Gastrocnemius medialis (tissue), 4 donors: ENCODE measurements around the gene CRTC3. TPM values are rescaled to one million over a fixed set of nuclear protein-coding genes. Genes with fewer than 3 reads are reported as not detected.
A peak's percentile ranks its signal among the peaks of the same experiment; 100 is the strongest.

ENCODE experiments used
- ATAC-seq, 2 donors: fragments of 150-250 bp; one replicate each; pipeline ENCODE4 v1.9.1; 2016
- DNase-seq, 2 donors: peaks; one replicate each; pipeline ENCODE4 v3.0.0-alpha.2; 2019
- H3K27ac ChIP-seq, 4 donors: fragments of 200-600 bp; sonication (generic); 1 replicate in 1 of 4; 2 replicates in 3 of 4; pipeline ENCODE4 v1.5.1; 2016 to 2018; ENCODE audit warnings: mild to moderate bottlenecking in 2 of 4, moderate library complexity in 1 of 4
- H3K27me3 ChIP-seq, 3 donors: fragments of 200-600 bp; sonication (generic) in 2 of 3; 1 replicate in 1 of 3; 2 replicates in 2 of 3; pipeline versions ENCODE4 v1.5.1 to v1.6.0; 2016 to 2019; ENCODE audit warnings: mild to moderate bottlenecking in 1 of 3, moderate library complexity in 1 of 3
- H3K36me3 ChIP-seq, 2 donors: fragments of 200-600 bp; sonication (generic) in 1 of 2; one replicate each; pipeline ENCODE4 v1.5.1; 2017 to 2018
- H3K4me1 ChIP-seq, 2 donors: fragments of 200-600 bp; sonication (generic) in 1 of 2; one replicate each; pipeline ENCODE4 v1.5.1; 2016 to 2017; ENCODE audit warnings: mild to moderate bottlenecking in 2 of 2
- H3K4me3 ChIP-seq, 4 donors: fragments of 200-600 bp; sonication (generic) in 3 of 4; 1 replicate in 1 of 4; 2 replicates in 3 of 4; pipeline ENCODE4 v1.5.1; 2016 to 2019; ENCODE audit warnings: mild to moderate bottlenecking in 2 of 4
- H3K9me3 ChIP-seq, 3 donors: fragments of 200-600 bp; sonication (generic) in 2 of 3; 1 replicate in 1 of 3; 2 replicates in 2 of 3; pipeline ENCODE4 v1.5.1; 2016 to 2019
- CTCF ChIP-seq, 5 experiments: fragments of 450-650 bp in 3 of 5; fragments of 200-600 bp in 2 of 5; sonication (generic) in 2 of 5; IDR thresholded peaks in 4 of 5; conservative IDR thresholded peaks in 1 of 5; 1 replicate in 4 of 5; 2 replicates in 1 of 5; pipeline ENCODE4 v1.5.1; 2016 to 2019; ENCODE audit warnings: antibody characterized with exemption in 5 of 5, mild to moderate bottlenecking in 3 of 5, moderate library complexity in 3 of 5
- POLR2A ChIP-seq, 2 donors: fragments of 450-650 bp; IDR thresholded peaks; one replicate each; pipeline ENCODE4 v1.6.1; 2017; ENCODE audit warnings: antibody characterized with exemption in 2 of 2, mild to moderate bottlenecking in 2 of 2, moderate library complexity in 2 of 2
- in situ Hi-C, 4 donors: fragments of 200-750 bp; cut with MboI; loops; one replicate each; pipeline versions ENCODE4 v1.15.0 to v1.8.0; 2017; ENCODE audit warnings: low sequenced_read_pairs in 4 of 4
- intact Hi-C: fragments of 100-400 bp; cut with DNase I; formaldehyde crosslinking; loops from one replicate; pipeline ENCODE4 v1.15.1; 2023; ENCODE audit warnings: low total_unique reads
- total RNA-seq, 4 donors: library from RNA; depleted of rRNA; stranded (reverse); fragments of >200 nt; gene quantifications; one replicate each; pipeline versions ENCODE4 v1.1.0 to v1.2.3, GENCODE V29; 2016

CRTC3 gene
- total RNA-seq, 4 donors from 2014 or later: 20.7 to 41.4 (median 30.5) TPM

- no peak for TF ChIP-seq POLR2A (IDR thresholded peaks at IDR 0.05)
- TF ChIP-seq CTCF (IDR thresholded peaks at IDR 0.05 in 4 of 5, conservative IDR thresholded peaks at IDR 0.05 in 1 of 5): no peak
- Histone ChIP-seq H3K4me1 (peaks cover 45 to 48% of the 10 kb centered on the region in 2 donors), H3K27ac (peak overlapping the region in 2 of 4 donors; percentile 24 to 83), H3K9me3 (no peaks in the 10 kb centered on the region), H3K36me3 (no peaks in the 10 kb centered on the region), H3K4me3 (no peak overlapping the region), H3K27me3 (no peaks in the 10 kb centered on the region)
- ATAC-seq (no peak), DNase-seq (no peak)
- intact Hi-C loops (no loop called here), in situ Hi-C loops (no loop called here)
Observed at GRCh38 chr15:90586948-90587347, 57.2 kb downstream of the CRTC3 start.

- Histone ChIP-seq H3K4me3 (no peak overlapping the region), H3K36me3 (no peaks in the 10 kb centered on the region), H3K27me3 (no peaks in the 10 kb centered on the region), H3K4me1 (peaks cover 42 to 44% of the 10 kb centered on the region in 2 donors), H3K9me3 (no peaks in the 10 kb centered on the region), H3K27ac (peak overlapping the region in 3 of 4 donors; percentile 58 to 83 (median 75))
- in situ Hi-C loops: no loop called here
- no peak for ATAC-seq
- TF ChIP-seq POLR2A (IDR thresholded peaks at IDR 0.05): no peak
- no peak for TF ChIP-seq CTCF (IDR thresholded peaks at IDR 0.05 in 4 of 5, conservative IDR thresholded peaks at IDR 0.05 in 1 of 5)
- intact Hi-C loops: no loop called here
- no peak for DNase-seq
Observed at GRCh38 chr15:90588427-90588826, 58.7 kb downstream of the CRTC3 start.

- Histone ChIP-seq H3K9me3 (no peaks in the 10 kb centered on the region), H3K27me3 (no peaks in the 10 kb centered on the region), H3K36me3 (no peaks in the 10 kb centered on the region), H3K4me1 (peaks cover 47 to 55% of the 10 kb centered on the region in 2 donors), H3K4me3 (no peak overlapping the region), H3K27ac (peak overlapping the region; percentile 26 to 83 (median 66))
- no peak for TF ChIP-seq CTCF (IDR thresholded peaks at IDR 0.05 in 4 of 5, conservative IDR thresholded peaks at IDR 0.05 in 1 of 5)
- TF ChIP-seq POLR2A (IDR thresholded peaks at IDR 0.05): no peak
- ATAC-seq (no peak), DNase-seq (no peak)
- in situ Hi-C loops: no loop called here
- intact Hi-C loops: loop anchor here (5.0 kb wide), 1 partner anchor 59 kb away; no protein-coding TSS in a partner anchor
Observed at GRCh38 chr15:90591524-90591923, 61.8 kb downstream of the CRTC3 start.

- Histone ChIP-seq H3K27ac (peak overlapping the region; percentile 52 to 83 (median 66)), H3K36me3 (no peaks in the 10 kb centered on the region), H3K27me3 (no peaks in the 10 kb centered on the region), H3K4me1 (peaks cover 48 to 59% of the 10 kb centered on the region in 2 donors), H3K9me3 (no peaks in the 10 kb centered on the region), H3K4me3 (no peak overlapping the region)
- intact Hi-C loops (loop anchor here (5.0 kb wide), 1 partner anchor 60 kb away; no protein-coding TSS in a partner anchor), in situ Hi-C loops (no loop called here)
- DNase-seq: no peak
- peak; percentile 16 to 33 for ATAC-seq
- TF ChIP-seq POLR2A (IDR thresholded peaks at IDR 0.05) (no peak), CTCF (IDR thresholded peaks at IDR 0.05 in 4 of 5, conservative IDR thresholded peaks at IDR 0.05 in 1 of 5) (no peak)
Observed at GRCh38 chr15:90592131-90592881, 62.6 kb downstream of the CRTC3 start.
